Uterus (tissue), 4 donors: ENCODE measurements around the gene CGRRF1. TPM values are rescaled to one million over a fixed set of nuclear protein-coding genes. Genes with fewer than 3 reads are reported as not detected.

ENCODE experiments used
- DNase-seq, 2 donors: peaks; one replicate each; pipeline ENCODE4 v3.0.0-alpha.2; 2019 to 2020
- H3K27ac ChIP-seq, 2 donors: fragments of 200-600 bp; sonication (generic); 1 replicate in 1 of 2; 2 replicates in 1 of 2; pipeline ENCODE4 v1.5.1; 2016 to 2018
- H3K27me3 ChIP-seq, 2 donors: fragments of 200-600 bp; sonication (generic); one replicate each; pipeline ENCODE4 v1.5.1; 2018 to 2019; ENCODE audit warnings: control low read depth in 1 of 2
- H3K36me3 ChIP-seq, 2 donors: fragments of 200-600 bp; sonication (generic); one replicate each; pipeline ENCODE4 v1.5.1; 2019; ENCODE audit warnings: control low read depth in 1 of 2
- H3K4me1 ChIP-seq, 2 donors: fragments of 200-600 bp; sonication (generic); one replicate each; pipeline ENCODE4 v1.5.1; 2018 to 2019; ENCODE audit warnings: control low read depth in 1 of 2
- H3K4me3 ChIP-seq, 2 donors: fragments of 200-600 bp; sonication (generic); 1 replicate in 1 of 2; 2 replicates in 1 of 2; pipeline ENCODE4 v1.5.1; 2018 to 2019; ENCODE audit warnings: mild to moderate bottlenecking in 1 of 2
- H3K9me3 ChIP-seq, 2 donors: fragments of 200-600 bp; sonication (generic); one replicate each; pipeline ENCODE4 v1.5.1; 2019; ENCODE audit warnings: control low read depth in 1 of 2
- CTCF ChIP-seq, 4 experiments: fragments of 200-600 bp in 2 of 4; fragments of 450-650 bp in 2 of 4; sonication (generic) in 2 of 4; IDR thresholded peaks; one replicate each; pipeline ENCODE4 v1.5.1; 2016 to 2019; ENCODE audit warnings: antibody characterized with exemption in 4 of 4, mild to moderate bottlenecking in 2 of 4, moderate library complexity in 1 of 4
- POLR2A ChIP-seq, 2 donors: fragments of 450-650 bp; IDR thresholded peaks; one replicate each; pipeline ENCODE4 v1.6.1; 2016; ENCODE audit warnings: antibody characterized with exemption in 2 of 2, mild to moderate bottlenecking in 1 of 2, moderate library complexity in 1 of 2
- intact Hi-C: fragments of 100-400 bp; cut with DNase I; formaldehyde crosslinking; loops from one replicate; pipeline ENCODE4 v1.15.1; 2023; ENCODE audit warnings: low total_unique reads
- total RNA-seq, 4 donors: library from RNA; depleted of rRNA in 3 of 4; stranded (reverse); fragments of >200 nt in 3 of 4; gene quantifications; one replicate each; pipeline versions ENCODE4 v1.1.0 to v1.2.4, GENCODE V29; 2014 to 2023
- donor health status: DM: yes; HTN: yes; CAD: no.

CGRRF1 gene
- total RNA-seq, 4 donors from 2014 or later, result 32.1 to 50.2 (median 33.7) TPM

DNA sequence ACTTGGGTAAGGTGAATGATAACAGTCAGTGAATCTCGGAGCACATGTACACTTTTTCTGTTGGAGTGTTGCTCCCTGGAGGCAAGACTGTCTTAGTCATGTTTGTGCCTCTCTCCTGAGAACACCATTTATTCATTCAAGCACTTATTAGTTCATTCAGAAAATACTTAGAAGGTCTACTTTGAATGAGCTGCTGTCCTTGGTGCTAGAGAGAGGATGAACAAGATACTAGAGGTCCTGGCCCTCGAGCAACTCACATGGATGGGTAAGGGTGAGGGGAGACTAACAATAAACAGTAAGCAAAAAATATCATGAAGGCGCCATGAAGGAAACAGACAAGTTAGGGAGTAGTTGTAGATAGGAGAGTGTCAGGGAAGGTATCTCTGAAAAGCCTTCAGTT, 40.2 kb downstream of the CGRRF1 start:
- Histone ChIP-seq H3K27ac (no peak overlapping the region), H3K36me3 (no peaks in the 10 kb centered on the region), H3K4me3 (no peak overlapping the region), H3K9me3 (no peaks in the 10 kb centered on the region), H3K27me3 (no peaks in the 10 kb centered on the region), H3K4me1 (no peaks in the 10 kb centered on the region)
- intact Hi-C loops, result no loop called here
- no peak for DNase-seq
- TF ChIP-seq CTCF (IDR thresholded peaks at IDR 0.05) (no peak), POLR2A (IDR thresholded peaks at IDR 0.05) (no peak)

DNA sequence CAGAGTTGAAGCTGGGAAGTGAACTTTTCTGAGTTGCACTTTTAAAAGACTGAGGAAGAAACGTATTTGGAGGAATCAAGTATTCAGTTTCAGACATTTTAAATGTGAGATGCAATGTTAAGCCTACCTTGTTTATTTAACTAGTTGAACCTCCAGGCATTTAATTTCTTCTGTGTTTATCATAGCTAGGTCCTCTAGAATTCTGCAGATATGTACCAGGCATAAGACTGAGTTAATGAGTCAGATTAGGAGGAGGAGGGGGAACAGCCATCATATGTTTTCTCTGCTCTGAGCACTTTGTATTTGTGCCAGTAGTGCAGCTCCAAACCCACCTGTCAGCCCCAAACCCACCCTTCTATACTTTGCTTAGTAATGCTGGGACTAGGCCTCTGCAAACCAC, 40.8 kb downstream of the CGRRF1 start:
- no peak overlapping the region for H3K27ac ChIP-seq
- H3K36me3 ChIP-seq, result no peaks in the 10 kb centered on the region
- no peak overlapping the region for H3K4me3 ChIP-seq
- no peaks in the 10 kb centered on the region for H3K4me1 ChIP-seq
- intact Hi-C loops, result no loop called here
- no peaks in the 10 kb centered on the region for H3K27me3 ChIP-seq
- DNase-seq, result no peak
- TF ChIP-seq POLR2A (IDR thresholded peaks at IDR 0.05) (no peak), CTCF (IDR thresholded peaks at IDR 0.05) (no peak)
- no peaks in the 10 kb centered on the region for H3K9me3 ChIP-seq

DNA sequence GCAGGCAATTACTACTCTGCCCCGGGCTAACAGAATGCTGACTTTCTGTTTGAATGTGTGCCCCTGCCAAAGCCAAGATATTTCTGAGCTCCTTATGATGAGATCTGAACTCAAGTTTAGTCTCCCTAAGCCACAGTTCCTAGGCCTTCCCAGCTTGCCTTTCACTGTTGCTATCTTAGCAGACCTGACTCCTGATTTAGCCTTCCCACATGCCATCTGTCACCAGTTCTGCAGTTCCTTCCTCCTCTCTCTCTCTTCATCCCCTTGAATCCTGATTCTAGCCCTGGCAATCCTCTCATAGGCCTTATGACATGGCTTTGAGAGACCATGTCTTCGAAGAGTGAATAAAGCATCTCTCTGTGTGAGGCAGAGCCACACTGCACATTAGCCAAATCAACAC, 44.7 kb downstream of the CGRRF1 start:
- H3K27me3 ChIP-seq, result no peaks in the 10 kb centered on the region
- no peak for TF ChIP-seq CTCF (IDR thresholded peaks at IDR 0.05)
- TF ChIP-seq POLR2A (IDR thresholded peaks at IDR 0.05), result no peak
- intact Hi-C loops, result no loop called here

GRCh38 chr14:54555651-54556050, 45.9 kb downstream of the CGRRF1 start:
- H3K9me3 ChIP-seq, result no peaks in the 10 kb centered on the region
- H3K4me1 ChIP-seq, result no peaks in the 10 kb centered on the region
- no peak overlapping the region for H3K4me3 ChIP-seq
- TF ChIP-seq CTCF (IDR thresholded peaks at IDR 0.05) (no peak), POLR2A (IDR thresholded peaks at IDR 0.05) (no peak)
- H3K27ac ChIP-seq, result no peak overlapping the region
- H3K36me3 ChIP-seq, result no peaks in the 10 kb centered on the region
- H3K27me3 ChIP-seq, result no peaks in the 10 kb centered on the region
- DNase-seq, result no peak
- intact Hi-C loops, result no loop called here

More for the DNA sequence above, 44.7 kb downstream of the CGRRF1 start:
- Histone ChIP-seq H3K27ac (no peak overlapping the region), H3K9me3 (no peaks in the 10 kb centered on the region), H3K36me3 (no peaks in the 10 kb centered on the region), H3K4me1 (no peaks in the 10 kb centered on the region), H3K4me3 (no peak overlapping the region)
- DNase-seq, result no peak

- DNase-seq, result no peak
- TF ChIP-seq CTCF (IDR thresholded peaks at IDR 0.05), result no peak
- TF ChIP-seq POLR2A (IDR thresholded peaks at IDR 0.05), result no peak
- H3K9me3 ChIP-seq, result no peaks in the 10 kb centered on the region
- no peaks in the 10 kb centered on the region for H3K27me3 ChIP-seq
- no peaks in the 10 kb centered on the region for H3K4me1 ChIP-seq
- no peak overlapping the region for H3K27ac ChIP-seq
- intact Hi-C loops, result no loop called here
- H3K4me3 ChIP-seq, result no peak overlapping the region
- H3K36me3 ChIP-seq, result no peaks in the 10 kb centered on the region
These were observed 46.8 kb downstream of the CGRRF1 start for GRCh38 chr14:54556535-54556934.
